LHCN-M2 (cell line): Measurements from ENCODE around the gene FEM1B. TPM values are rescaled to one million over a fixed set of nuclear protein-coding genes. Genes with fewer than 3 reads are reported as not detected.
A peak's percentile ranks its signal among the peaks of the same experiment; 100 is the strongest.

ENCODE experiments used
- DNase-seq: peaks from one replicate; pipeline ENCODE4 v3.0.0-alpha.2; 2012; ENCODE audit warnings: low read depth
- total RNA-seq: library from RNA; depleted of rRNA; stranded (reverse); fragments of >200 nt; gene quantifications from 2 replicates; pipeline ENCODE4 v1.2.3, GENCODE V29; 2014

The FEM1B gene
- total RNA-seq, 1 experiment from 2014 or later: 32.2 TPM

GRCh38 chr15:68322796-68323195 is 45.3 kb downstream of the FEM1B start:
- DNase-seq: no peak

GRCh38 chr15:68325726-68326125 is 48.2 kb downstream of the FEM1B start:
- no peak for DNase-seq

- no peak for DNase-seq
Measured at GRCh38 chr15:68326711-68327354, 49.3 kb downstream of the FEM1B start.

- no peak for DNase-seq
Measured at GRCh38 chr15:68328443-68328842, 50.9 kb downstream of the FEM1B start.

GRCh38 chr15:68328964-68329363 is 51.4 kb downstream of the FEM1B start:
- DNase-seq: no peak

GRCh38 chr15:68330416-68330815 is 52.9 kb downstream of the FEM1B start:
- no peak for DNase-seq

GRCh38 chr15:68330901-68331300 is 53.4 kb downstream of the FEM1B start:
- no peak for DNase-seq

GRCh38 chr15:68332266-68332665 is 54.7 kb downstream of the FEM1B start:
- DNase-seq: no peak

GRCh38 chr15:68333775-68334470 is 56.4 kb downstream of the FEM1B start:
- peak; percentile 64 for DNase-seq

GRCh38 chr15:68334661-68335124 is 57.1 kb downstream of the FEM1B start:
- DNase-seq: peak; percentile 79

- peak; percentile 93 for DNase-seq
Measured at GRCh38 chr15:68335251-68335650, 57.7 kb downstream of the FEM1B start.

GRCh38 chr15:68335655-68336054 is 58.1 kb downstream of the FEM1B start:
- DNase-seq: no peak

- DNase-seq: no peak
Measured at GRCh38 chr15:68336516-68336915, 59.0 kb downstream of the FEM1B start.

- peak; percentile 70 for DNase-seq
Measured at GRCh38 chr15:68337826-68338225, 60.3 kb downstream of the FEM1B start.

GRCh38 chr15:68339481-68339880 is 61.9 kb downstream of the FEM1B start:
- DNase-seq: no peak

GRCh38 chr15:68340726-68341671 is 63.5 kb downstream of the FEM1B start:
- peak; percentile 61 for DNase-seq

GRCh38 chr15:68341760-68342725 is 64.5 kb downstream of the FEM1B start:
- DNase-seq: peak; percentile 62

GRCh38 chr15:68343579-68344225 is 66.2 kb downstream of the FEM1B start:
- no peak for DNase-seq

- DNase-seq: no peak
Measured at GRCh38 chr15:68344600-68344999, 67.1 kb downstream of the FEM1B start.
